GM18907 (cell line): Measurements from ENCODE around the gene WSCD2.

ENCODE experiments used
- ATAC-seq: cut with Tn5 transposase; IDR thresholded peaks from one replicate; pipeline ENCODE4 v1.9.1; 2021; ENCODE audit warnings: mild to moderate bottlenecking, moderate library complexity; ENCODE audit not compliant: unreplicated experiment

The WSCD2 gene

GRCh38 chr12:108231909-108232434, 102.9 kb downstream of the WSCD2 start:
- ATAC-seq: no peak

- no peak for ATAC-seq
Measured at GRCh38 chr12:108232565-108232964, 103.5 kb downstream of the WSCD2 start.

GRCh38 chr12:108234158-108234557, 105.1 kb downstream of the WSCD2 start:
- ATAC-seq: no peak

DNA sequence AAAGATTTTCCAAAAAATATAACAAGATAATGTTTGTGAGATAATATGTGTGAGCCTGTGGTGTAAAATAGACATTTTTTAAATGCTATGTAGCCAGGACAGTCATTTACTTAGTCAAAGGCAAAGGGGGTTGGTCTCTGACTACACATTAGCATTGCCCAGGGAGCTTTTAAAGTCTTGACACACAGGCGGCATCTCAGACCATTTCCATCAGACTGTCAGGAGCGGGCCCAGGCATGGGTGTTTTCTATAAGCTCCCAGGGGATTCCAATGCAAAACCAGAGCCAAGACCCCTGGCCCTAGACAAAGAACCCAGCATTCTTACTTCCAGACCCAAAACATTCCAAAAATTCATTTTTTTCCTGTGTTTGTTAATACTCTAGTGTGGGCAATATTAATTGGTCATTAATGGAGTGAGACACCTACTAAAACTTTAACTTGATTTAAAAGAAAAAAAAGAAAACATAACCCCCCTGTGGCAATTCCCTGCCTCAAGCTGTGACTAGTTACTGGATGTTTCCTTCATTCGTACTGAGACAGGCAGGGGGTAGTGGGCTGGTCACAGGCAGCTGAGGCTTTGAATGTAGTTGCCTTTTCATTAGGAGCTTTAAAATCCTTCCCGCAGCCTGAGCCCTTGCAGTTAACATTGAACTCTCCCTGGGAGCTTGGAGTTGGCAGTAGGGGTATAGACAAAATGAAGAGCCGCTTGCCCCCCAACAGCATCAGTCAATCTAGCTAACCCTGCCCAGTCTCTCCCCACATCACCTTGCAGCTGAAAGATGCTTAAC, 106.3 kb downstream of the WSCD2 start:
- ATAC-seq: no peak

DNA sequence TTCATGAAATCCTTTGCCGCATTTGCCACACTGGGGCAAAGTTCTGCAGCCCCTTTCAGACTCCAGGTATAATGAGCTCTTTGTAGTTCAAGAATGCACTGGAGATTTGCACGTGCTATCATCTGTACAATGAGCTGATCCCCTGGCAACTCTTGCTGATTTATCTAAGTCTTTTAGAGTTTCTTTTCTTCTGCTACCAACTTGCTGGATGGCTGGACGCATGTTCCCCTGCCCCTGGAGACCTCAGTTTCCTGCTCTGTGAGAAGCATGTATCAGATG, 106.8 kb downstream of the WSCD2 start:
- no peak for ATAC-seq

GRCh38 chr12:108236366-108236765, 107.3 kb downstream of the WSCD2 start:
- ATAC-seq: no peak

DNA sequence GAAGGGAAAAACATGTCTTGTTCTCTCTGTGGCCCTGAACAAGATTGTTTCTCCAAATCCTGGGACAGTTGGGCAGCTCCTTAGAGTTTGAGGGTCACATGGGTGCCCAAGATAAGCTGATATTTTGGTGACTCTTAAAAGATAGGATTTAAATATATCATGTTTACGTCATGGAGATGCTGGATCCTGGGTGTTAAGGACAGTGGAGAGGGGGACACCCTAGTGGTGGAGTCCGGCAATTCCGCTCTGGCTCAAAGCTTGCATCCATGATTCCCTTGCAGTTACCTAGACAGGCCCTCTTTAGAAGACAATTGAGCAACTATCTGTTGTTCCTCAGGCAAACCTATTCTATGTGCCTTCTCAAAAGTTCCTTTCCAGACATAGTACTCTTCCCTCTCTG, 108.2 kb downstream of the WSCD2 start:
- no peak for ATAC-seq

GRCh38 chr12:108238474-108238873, 109.4 kb downstream of the WSCD2 start:
- no peak for ATAC-seq

DNA sequence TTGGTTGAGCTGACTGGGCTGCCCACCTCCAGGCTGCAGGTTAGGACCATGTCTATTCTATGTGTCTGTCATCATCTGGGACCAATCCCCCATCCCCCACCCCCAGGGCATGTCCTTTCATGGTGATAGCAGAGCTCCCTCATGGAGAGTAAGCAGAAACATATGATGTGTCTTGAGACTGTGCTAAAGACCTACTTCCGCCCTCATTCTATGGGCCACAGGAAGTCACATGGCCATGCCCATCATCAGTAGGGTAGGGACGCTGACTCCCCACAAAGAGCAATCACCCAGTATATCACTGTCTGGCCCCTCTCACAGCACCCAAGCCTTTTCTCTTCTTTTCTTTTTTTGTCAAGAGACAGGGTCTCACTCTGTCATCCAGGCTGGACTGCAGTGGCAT, 110.3 kb downstream of the WSCD2 start:
- no peak for ATAC-seq

GRCh38 chr12:108240027-108240785, 111.1 kb downstream of the WSCD2 start:
- ATAC-seq: no peak

DNA sequence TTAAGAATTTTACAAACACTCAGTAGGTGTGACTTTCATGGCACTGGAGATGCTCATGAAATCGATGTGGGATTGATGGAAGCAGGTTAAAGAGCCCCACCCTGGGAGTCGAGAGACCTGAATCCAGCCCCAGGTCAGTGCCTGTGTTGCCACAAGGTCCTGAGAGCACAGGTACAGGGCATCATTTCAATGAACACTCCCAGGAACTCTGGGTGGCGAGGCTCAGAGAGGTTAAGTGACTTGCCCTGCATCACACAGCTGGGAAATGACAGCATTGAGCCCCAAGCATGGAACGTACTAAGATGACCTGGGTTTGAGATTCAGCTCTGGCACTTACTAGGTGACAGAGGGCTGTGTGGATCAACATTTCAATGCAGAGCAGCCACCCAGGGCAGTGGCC, 111.8 kb downstream of the WSCD2 start:
- ATAC-seq: no peak

GRCh38 chr12:108241986-108242703, 113.1 kb downstream of the WSCD2 start:
- ATAC-seq: no peak

GRCh38 chr12:108247130-108247529, 118.0 kb downstream of the WSCD2 start:
- no peak for ATAC-seq

DNA sequence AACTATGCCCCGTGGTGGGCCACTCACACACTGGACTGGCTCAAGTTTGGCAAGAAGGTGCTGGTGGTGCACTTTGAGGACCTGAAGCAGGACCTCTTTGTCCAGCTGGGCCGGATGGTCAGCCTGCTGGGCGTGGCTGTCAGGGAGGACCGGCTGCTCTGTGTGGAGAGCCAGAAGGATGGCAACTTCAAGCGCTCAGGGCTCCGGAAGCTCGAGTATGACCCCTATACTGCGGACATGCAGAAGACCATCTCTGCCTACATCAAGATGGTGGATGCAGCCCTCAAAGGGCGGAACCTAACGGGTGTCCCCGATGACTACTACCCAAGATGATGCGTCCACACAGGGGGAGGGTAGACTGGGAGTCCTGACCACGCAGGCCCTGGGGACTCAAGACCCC, 118.9 kb downstream of the WSCD2 start:
- ATAC-seq: no peak

GRCh38 chr12:108252523-108252922, 123.4 kb downstream of the WSCD2 start:
- ATAC-seq: no peak

DNA sequence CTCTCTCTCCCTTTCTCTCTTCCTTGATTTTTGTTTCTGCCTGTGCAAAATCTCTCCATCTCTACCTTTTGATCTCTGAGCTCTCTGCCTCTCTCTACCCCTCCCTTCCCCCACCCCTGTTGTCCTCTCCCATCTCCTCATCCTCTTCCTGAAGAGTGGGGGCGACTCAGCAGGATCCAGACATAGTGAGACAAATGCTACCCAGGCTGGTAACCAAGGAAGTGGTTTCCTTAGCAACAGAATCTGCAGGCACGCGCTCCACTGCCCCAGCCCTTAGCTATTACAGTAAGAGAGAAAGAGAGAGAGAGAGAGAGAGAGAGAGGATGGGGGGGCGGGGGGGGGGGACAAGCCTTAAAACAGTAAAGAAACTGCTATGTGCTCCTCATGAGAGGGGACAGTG, 124.5 kb downstream of the WSCD2 start:
- ATAC-seq: no peak

- ATAC-seq: no peak
Measured at GRCh38 chr12:108254030-108254429, 124.9 kb downstream of the WSCD2 start.

- no peak for ATAC-seq
Measured at GRCh38 chr12:108254517-108255251, 125.6 kb downstream of the WSCD2 start.

DNA sequence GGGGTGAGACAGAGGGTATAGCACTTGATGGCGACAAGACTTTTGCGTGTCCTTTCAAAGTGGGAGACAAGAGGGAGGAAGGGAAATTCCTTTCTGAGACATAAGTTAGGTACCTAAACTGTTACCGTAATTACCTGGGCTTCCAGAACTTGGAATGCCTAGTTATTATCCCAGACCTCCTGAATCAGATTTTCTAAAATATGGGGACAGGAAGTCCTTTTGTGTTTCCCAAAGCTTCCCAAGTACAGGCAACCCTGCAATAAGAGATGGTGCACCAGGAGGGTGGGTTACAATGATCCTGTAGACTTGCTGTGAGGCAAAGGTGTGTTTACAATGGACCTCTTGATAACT, 126.1 kb downstream of the WSCD2 start:
- ATAC-seq: no peak

DNA sequence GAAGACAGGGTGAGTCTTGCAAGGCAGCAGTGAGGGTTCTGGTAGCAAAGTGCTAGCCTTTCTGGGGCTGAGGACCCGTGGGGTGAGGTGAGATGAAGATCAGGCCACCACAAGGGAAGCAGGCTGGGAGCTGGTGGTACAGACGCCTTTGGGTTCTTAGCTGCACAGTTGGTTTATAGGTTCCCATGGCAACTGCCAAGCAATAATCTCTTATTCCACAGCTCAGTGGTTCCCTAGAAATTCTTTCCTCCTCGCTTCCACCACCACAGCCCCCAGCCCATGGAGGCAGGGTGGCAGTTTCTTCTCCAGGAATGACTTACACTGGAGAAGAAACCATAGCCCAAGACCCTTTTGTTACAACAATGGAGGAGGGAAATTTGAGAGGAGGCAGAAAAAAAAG, 127.9 kb downstream of the WSCD2 start:
- ATAC-seq: no peak

DNA sequence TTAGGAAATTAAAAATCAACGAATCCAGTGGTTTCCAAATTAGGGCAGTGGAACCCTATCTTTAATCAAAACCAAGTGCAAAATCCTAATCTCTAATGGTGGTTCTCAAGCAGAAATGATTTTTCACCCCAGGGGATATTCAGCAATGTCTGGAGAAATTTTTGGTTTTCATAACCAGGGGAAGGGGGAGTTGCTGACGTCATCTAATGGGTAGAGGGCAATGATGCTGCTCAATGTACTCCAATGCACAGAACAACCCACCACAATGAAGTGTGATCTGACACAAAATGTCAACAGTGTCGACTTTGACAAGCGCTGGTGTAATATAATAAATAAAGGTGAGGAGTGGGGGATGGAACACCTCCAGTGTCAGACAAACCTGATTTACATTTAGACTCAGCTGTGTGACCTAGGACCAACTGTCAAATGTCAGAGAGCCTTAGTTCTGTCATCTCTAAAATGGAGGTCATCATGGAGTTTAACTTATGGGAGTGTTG, 128.6 kb downstream of the WSCD2 start:
- no peak for ATAC-seq
